ENCODE data around the gene SMAD1. TPM values are rescaled to one million over a fixed set of nuclear protein-coding genes. Genes with fewer than 3 reads are reported as not detected.

SMAD1 gene
- total RNA-seq, 1 experiment from 2014 or later: 3.9 TPM

DNA sequence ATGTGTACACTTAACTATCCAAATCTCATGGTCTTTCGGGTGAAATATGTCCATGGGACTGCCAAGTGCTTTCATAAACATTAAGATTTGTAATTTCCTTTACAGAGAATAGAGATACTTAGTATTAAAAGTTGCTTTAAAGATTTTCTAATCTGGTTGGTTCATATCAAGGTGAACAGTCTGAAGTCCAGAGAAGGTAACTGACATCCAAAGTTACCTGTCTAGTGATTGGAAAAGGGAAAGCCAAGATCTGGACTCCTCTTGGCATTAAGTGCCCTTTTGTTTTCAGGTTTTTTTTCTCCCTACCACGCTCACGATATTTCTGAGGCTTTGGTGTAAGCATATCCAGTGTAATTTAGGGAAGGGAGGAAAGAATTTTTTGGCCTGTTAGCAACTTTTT lies 5.0 kb downstream of the SMAD1 start:
- in situ Hi-C loops (cut with HindIII; ENCODE audit: low sequenced_read_pairs): no loop called here
- no peak for DNase-seq (ENCODE audit: low spot score)

DNA sequence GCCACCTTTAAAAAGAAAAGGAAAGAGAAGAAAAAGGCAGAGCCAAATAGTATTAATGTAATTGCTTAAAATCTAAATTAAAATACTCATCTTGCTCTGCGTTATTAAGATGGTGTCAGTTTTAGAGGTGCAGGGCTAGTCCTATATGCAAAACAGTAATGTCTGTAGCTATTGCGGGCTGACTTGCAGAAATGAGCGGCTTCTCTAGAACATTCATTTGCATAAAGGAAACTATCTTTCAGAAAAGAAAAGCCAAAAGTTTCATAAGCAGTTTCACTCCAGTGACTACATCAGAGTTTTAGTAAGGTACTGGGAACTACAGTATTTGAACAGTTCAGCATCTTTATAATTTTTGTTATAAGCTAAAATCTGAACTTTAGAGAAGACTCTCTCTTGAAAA lies 6.0 kb downstream of the SMAD1 start:
- in situ Hi-C loops (cut with HindIII; ENCODE audit: low sequenced_read_pairs): no loop called here
- no peak for DNase-seq (ENCODE audit: low spot score)

DNA sequence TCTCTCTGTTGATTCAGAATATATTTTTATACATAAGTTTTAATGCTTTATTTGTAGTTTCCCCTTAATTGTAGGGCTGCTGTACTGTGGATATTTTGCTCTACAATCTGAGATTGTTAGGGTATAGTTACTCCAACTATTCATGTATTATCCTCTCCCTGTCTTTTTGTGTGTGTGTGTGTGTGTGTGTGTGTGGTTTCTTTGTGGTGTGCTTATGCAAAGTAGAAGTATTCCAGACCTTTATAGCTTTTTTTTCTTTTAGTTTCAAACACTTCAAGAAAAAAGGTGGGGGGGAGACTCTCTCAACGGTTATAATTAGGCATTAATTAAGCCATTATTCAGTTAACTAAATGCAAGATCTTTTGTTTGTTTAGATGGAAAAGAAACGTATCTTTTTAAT lies 6.7 kb downstream of the SMAD1 start:
- in situ Hi-C loops (cut with HindIII; ENCODE audit: low sequenced_read_pairs): no loop called here

GRCh38 chr4:145489556-145489955 lies 7.9 kb downstream of the SMAD1 start:
- no peak for DNase-seq (ENCODE audit: low spot score)
- in situ Hi-C loops (cut with HindIII; ENCODE audit: low sequenced_read_pairs): no loop called here

More for the DNA sequence above, 6.7 kb downstream of the SMAD1 start:
- no peak for DNase-seq (ENCODE audit: low spot score)

DNA sequence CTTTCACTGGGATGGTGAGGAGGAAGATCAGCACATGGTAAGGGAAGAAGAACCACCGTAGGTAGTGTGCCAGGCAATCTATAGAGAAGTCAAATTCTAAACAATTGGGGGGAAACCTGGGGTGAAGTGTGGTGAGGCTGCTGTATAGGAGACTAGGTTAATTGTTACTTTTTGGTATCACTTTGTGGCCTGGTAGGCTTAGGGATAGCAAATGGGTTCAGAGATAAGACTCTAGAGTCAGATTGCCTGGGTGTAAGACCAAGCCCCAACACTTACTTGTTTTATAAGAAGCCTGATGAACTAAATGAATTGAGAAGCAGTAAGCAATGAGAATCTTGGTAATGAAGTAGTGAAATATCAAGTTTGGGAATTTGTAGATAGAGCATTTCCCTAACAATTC lies 8.7 kb downstream of the SMAD1 start:
- DNase-seq (ENCODE audit: low spot score): no peak
- in situ Hi-C loops (cut with HindIII; ENCODE audit: low sequenced_read_pairs): no loop called here

DNA sequence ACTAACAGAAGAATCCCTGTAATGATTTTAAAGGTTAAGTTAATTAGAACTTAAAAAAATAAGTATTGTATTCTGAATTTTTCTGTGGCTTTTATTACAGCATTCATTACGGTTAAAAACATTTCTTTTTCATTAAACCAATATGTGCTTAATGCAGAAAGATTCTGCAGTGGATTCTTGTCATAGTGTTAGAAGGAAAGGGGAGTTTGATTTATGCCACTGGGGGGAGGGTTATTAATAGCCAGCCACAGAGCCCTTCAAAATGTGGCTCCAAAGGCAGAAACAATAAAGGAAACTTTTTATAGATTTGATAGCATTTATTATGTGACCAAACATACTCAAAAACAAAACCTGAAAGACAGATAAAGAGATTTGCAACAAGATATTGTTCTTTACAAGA lies 9.1 kb downstream of the SMAD1 start:
- no peak for DNase-seq (ENCODE audit: low spot score)
- in situ Hi-C loops (cut with HindIII; ENCODE audit: low sequenced_read_pairs): no loop called here

GRCh38 chr4:145492376-145492775 lies 10.7 kb downstream of the SMAD1 start:
- no peak for DNase-seq (ENCODE audit: low spot score)
- in situ Hi-C loops (cut with HindIII; ENCODE audit: low sequenced_read_pairs): no loop called here

DNA sequence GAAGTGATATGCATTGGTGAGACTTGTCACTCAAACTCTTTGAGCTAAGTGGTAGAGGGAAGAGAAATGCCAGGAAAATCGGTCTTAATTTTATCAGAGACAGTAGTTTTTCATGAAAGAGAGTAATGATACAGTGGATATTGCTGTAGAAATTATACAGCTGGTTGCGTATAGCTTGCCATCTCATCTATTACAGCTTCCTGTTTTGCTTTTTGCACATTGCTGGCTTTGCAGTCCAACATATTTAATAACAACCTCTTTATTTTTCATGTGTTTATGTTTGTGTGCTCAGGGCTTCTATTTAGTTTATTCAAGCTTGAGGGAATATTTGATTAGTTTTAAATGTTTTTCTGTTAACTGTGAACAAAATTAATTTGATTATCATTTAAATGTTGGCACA lies 11.5 kb downstream of the SMAD1 start:
- in situ Hi-C loops (cut with HindIII; ENCODE audit: low sequenced_read_pairs): no loop called here
- no peak for DNase-seq (ENCODE audit: low spot score)

- DNase-seq (ENCODE audit: low spot score): no peak
- in situ Hi-C loops (cut with HindIII; ENCODE audit: low sequenced_read_pairs): no loop called here
Observed at GRCh38 chr4:145494666-145495270, 13.1 kb downstream of the SMAD1 start.

DNA sequence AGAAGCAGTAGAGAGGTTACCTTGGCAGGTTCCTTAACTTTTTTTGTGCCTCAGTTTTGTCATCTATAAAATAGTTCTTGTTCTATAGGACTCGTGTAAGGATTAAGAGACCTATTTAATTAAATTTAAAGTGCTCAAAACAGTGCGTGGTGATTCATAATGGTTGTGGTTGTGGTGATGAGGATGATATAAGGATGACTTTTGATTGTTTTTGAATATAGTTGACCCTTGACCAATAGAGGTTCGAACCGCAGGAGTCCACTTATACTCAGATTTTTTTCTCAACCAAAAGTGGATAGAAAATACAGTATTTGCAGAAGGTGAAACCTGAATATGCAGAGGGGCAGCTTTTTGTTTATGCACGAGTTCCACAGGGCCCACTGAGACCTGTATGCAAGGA lies 14.6 kb downstream of the SMAD1 start:
- no peak for DNase-seq (ENCODE audit: low spot score)
- in situ Hi-C loops (cut with HindIII; ENCODE audit: low sequenced_read_pairs): no loop called here

DNA sequence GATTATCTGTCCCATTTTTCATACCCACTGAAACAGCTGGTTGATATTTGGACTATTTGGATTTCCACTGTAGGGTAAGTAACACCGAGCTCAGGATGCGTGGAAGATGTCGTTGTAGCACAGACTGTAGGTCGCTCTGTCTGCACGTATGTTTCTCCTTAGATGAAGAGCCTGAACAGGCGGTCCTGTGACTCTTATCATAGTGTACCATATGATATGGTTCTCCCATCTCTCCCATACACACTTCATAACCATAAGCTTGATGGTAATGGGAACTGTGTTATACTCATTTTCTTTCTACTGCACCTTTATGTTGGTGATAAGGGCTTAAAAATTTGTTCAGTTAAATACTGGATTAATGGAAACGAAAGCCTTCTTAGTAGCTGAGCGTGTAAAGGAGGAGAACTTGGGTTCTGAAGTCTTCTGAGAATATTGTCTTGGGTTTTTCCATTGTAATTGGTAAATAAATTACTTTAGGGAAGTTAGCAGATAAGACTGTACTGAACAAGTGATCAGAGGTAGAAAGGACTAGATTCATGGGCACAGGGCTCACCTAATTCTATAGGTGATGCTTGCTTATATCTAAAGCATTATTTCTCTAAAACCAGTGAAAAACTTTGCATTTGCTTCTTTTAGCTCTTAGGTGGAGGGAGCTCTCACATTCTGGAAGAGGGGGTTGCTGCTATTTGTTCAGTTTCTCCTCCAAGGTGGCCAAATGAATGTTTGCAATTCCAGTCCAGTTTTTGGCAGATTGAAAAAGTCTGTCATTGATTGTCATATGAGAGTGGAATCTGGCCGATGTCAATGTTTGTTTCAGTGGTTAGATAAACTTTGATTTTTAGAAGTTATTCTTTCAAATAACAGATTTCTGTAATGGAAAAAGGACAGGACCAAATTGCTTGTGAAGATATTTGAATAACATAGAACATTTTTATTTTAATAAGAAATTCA lies 15.8 kb downstream of the SMAD1 start:
- DNase-seq (ENCODE audit: low spot score): no peak
- in situ Hi-C loops (cut with HindIII; ENCODE audit: low sequenced_read_pairs): no loop called here

DNA sequence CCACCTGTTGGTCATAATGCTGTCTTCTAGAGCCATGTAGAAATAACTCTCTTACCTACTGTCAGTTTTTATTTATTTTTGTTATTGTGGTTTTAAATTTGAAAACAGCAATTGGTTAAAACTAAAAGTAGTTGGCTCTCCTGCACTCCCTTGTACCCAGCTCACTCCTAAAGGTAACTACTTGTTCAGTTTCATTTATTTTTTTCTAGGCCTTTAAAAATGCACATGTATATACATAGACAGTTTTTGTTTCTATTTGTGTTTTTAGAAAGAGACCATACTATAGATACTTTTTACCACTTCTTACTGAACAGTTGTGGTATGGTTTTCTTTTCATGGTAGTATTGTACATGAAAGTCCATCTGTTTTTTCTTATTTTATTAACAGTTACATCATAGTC lies 16.8 kb downstream of the SMAD1 start:
- in situ Hi-C loops (cut with HindIII; ENCODE audit: low sequenced_read_pairs): no loop called here
- DNase-seq (ENCODE audit: low spot score): no peak

GRCh38 chr4:145501051-145501660 lies 19.5 kb downstream of the SMAD1 start:
- in situ Hi-C loops (cut with HindIII; ENCODE audit: low sequenced_read_pairs): no loop called here
- no peak for DNase-seq (ENCODE audit: low spot score)

GRCh38 chr4:145502809-145503208 lies 21.2 kb downstream of the SMAD1 start:
- in situ Hi-C loops (cut with HindIII; ENCODE audit: low sequenced_read_pairs): no loop called here
- DNase-seq (ENCODE audit: low spot score): no peak

DNA sequence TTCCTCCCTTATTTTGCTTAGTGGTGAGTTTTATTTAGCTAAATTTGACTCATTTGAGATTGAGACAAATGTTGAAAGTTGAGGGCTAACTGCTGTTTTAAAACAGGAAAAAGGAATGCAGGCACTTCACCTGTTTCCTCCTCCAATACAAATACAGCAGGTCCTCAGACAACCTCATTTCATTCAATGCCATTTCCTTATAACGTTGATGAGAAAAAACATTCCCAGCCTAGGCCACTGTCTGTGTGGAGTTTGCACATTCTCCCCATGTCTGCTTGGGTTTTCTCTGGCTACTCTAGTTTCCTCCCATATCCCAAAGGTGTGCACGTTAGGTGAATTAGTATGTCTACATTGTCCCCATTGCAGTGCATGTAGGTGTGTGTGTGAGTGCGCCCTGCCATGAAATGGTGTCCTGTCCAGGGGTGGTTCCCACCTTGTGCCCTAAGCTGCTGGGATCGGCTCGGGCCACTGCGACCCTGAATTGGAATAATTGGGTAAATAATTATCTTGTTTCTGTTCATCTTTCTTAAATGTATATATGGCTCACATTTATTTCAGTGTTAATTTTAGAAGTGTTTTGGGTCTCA lies 21.9 kb downstream of the SMAD1 start:
- in situ Hi-C loops (cut with HindIII; ENCODE audit: low sequenced_read_pairs): no loop called here
- DNase-seq (ENCODE audit: low spot score): no peak

GRCh38 chr4:145505995-145506394 lies 24.3 kb downstream of the SMAD1 start:
- no peak for DNase-seq (ENCODE audit: low spot score)
- in situ Hi-C loops (cut with HindIII; ENCODE audit: low sequenced_read_pairs): no loop called here

- no peak for DNase-seq (ENCODE audit: low spot score)
- in situ Hi-C loops (cut with HindIII; ENCODE audit: low sequenced_read_pairs): no loop called here
Observed at GRCh38 chr4:145507636-145508035, 26.0 kb downstream of the SMAD1 start.

GRCh38 chr4:145511913-145512522 lies 30.4 kb downstream of the SMAD1 start:
- no peak for DNase-seq (ENCODE audit: low spot score)
- in situ Hi-C loops (cut with HindIII; ENCODE audit: low sequenced_read_pairs): no loop called here

DNA sequence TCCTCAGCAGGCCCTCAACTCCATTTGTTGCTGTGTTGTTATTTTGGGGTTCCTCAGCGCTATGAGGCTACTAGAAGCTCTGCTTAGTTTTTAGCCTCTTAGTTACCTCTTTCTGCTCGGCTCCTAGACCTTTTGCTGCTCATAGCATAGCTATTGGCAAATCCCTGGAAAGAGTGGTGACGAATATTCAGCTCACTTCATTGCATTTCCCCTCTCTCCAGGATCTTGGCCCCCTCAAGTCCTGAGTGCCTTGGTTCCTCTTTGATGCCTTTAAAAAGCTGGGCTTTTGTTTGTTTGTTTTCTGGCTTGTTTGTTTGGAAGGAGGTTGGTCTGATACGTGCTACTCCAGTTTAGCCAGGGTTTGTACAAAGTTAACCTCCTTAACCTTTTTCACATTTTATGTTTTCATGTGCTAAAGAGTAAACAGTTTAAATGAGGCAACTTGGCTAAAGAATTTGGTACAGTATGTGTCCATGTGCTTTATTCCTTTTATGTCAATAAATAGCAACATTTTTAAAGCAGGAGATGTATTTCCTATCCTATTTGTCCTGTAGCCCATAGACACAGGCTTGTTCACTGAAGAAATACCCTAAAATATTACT lies 31.5 kb downstream of the SMAD1 start:
- DNase-seq (ENCODE audit: low spot score): no peak
- in situ Hi-C loops (cut with HindIII; ENCODE audit: low sequenced_read_pairs): no loop called here

Measured in G401 (cell line).